PC-9 (cell line): ENCODE data around the gene ASB13.

Source experiments
- CTCF ChIP-seq: fragments of 200-600 bp; sonication (generic); conservative IDR thresholded peaks from 2 replicates; pipeline ENCODE4 v1.6.1; 2017; ENCODE audit warnings: mixed run types, antibody characterized with exemption, mild to moderate bottlenecking, moderate library complexity
- EZH2 ChIP-seq: fragments of 200-600 bp; sonication (generic); IDR thresholded peaks from 2 replicates; pipeline ENCODE4 v1.8.0; 2017; ENCODE audit warnings: antibody characterized with exemption, low read depth

DNA sequence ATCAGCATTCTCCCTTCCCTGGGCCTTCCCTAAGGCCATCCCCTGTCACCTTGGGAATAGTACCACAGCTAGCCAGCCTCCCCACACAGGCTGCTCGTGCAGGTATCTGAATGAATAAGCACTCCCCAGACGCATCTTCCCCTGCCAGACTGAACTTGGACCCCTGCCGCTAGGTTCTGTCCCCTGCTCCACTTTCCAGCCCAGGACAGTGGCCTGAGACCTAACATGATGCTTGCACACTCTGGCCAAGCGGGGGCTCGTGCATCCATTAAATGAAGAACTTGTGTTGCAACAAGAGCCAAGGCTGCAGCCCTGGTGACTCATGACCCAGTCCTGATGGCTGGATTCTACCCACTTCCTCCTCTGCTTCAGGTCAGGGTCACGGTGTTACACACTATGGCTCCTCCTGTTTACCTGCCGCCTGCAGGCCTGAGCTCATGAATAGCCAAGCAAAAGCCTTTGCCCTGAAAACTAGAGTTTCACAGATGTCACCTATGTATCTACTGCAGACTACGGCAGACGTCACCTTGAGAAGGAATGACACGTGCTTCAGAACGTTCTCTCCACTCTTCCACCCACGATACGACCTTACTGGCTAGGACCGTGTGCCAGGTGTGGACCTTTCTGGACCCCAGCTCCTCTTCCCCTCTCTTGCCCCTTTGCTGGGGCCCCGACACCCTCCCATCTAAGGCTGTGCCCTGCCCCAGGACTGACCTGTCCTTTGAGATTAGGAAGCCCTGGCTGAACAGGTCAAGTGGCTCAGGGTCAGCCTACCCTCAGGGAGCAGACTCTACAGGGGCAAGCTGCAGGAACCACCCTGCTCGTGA lies 6.5 kb downstream of the ASB13 start:
- no peak for TF ChIP-seq CTCF
- TF ChIP-seq EZH2: no peak
